ENCODE measurements around the gene MRTFB. TPM values are rescaled to one million over a fixed set of nuclear protein-coding genes. Genes with fewer than 3 reads are reported as not detected.
"Not testable (repeated sequence)": the region's sequence is repeated elsewhere in the genome, so short reads cannot be mapped to it uniquely, and the experiment has no call there.

MRTFB gene
- polyA plus RNA-seq, 1 experiment, result 6.2 TPM

DNA sequence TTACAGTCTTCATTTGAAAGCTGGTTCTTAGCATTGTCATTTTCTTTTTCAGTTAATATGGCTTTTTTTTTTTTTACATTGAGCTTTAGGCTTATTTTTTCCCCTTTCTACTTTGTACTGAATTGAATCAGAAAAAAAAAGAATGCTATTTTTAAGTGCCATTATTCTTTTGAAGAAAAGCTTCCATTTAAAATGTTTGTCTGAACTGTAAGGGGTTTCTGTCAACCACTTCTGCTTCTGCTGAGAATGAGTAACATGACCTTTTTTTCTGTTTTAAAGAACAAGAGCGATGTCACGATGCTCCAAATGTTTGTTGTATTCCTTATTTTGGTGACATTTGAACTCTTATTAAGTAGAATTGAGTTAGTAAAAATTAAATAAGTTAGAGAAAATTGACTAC is 50.0 kb downstream of the MRTFB start:
- Histone ChIP-seq H3K4me3 (ENCODE audit: low read depth, low read length) (no peak overlapping the region), H3K36me3 (ENCODE audit: control insufficient read depth, insufficient read depth, low read length) (no peaks in the 10 kb centered on the region), H3K27me3 (ENCODE audit: control insufficient read depth, insufficient read depth, low read length) (no peaks in the 10 kb centered on the region)
- POLR2A ChIA-PET, result no interaction called here
- CTCF ChIA-PET, result interaction anchor here (0.6 kb wide), 1 partner anchor 182 kb away, joined by 4 read pairs; no protein-coding TSS in a partner anchor
- DNase-seq (ENCODE audit: low read depth), result no peak
- TF ChIP-seq, protein P1, sequence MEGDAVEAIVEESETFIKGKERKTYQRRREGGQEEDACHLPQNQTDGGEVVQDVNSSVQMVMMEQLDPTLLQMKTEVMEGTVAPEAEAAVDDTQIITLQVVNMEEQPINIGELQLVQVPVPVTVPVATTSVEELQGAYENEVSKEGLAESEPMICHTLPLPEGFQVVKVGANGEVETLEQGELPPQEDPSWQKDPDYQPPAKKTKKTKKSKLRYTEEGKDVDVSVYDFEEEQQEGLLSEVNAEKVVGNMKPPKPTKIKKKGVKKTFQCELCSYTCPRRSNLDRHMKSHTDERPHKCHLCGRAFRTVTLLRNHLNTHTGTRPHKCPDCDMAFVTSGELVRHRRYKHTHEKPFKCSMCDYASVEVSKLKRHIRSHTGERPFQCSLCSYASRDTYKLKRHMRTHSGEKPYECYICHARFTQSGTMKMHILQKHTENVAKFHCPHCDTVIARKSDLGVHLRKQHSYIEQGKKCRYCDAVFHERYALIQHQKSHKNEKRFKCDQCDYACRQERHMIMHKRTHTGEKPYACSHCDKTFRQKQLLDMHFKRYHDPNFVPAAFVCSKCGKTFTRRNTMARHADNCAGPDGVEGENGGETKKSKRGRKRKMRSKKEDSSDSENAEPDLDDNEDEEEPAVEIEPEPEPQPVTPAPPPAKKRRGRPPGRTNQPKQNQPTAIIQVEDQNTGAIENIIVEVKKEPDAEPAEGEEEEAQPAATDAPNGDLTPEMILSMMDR (IDR thresholded peaks at IDR 0.05; ENCODE audit: insufficient read depth, low read depth, low read length), result no peak

DNA sequence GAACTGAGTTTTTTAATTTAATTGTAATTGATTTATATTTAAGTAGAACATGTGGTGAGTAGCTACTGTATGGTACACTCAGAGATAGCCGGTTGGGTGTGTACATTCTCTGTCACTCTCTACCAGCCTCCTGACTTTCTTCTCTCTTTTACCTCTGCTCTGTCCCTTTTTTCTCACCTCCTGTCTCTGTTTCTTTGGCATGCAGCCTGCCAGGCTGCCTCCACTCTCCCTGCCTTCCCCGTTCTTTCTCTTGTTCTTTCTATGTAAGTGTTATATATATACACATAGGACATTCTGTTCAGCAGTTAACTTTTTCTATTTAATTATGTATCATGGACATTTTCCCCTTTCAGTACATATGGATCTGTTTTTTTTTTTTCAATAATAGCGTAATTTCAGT is 50.8 kb downstream of the MRTFB start:
- CTCF ChIA-PET, result no interaction called here

DNA sequence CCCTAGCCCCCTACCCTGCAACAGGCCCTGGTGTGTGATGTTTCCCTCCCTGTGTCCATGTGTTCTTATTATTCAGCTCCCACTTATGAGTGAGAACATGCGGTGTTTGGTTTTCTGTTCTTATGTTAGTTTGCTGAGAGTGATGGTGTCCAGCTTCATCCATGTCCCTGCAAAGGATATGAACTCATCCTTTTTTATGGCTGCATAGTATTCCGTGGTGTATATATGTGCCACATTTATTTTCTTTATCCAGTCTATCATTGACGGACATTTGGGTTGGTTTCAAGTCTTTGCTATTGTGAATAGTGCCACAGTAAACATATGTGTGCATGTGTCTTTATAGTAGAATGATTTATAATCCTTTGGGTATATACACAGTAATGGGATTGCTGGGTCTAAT is 51.3 kb downstream of the MRTFB start:
- H3K36me3 ChIP-seq (ENCODE audit: control insufficient read depth, insufficient read depth, low read length); CTCF ChIA-PET; POLR2A ChIA-PET; DNase-seq (ENCODE audit: low read depth); H3K27me3 ChIP-seq (ENCODE audit: control insufficient read depth, insufficient read depth, low read length); H3K4me3 ChIP-seq (ENCODE audit: low read depth, low read length): not testable (repeated sequence)

More for the DNA sequence above, 50.8 kb downstream of the MRTFB start:
- Histone ChIP-seq H3K27me3 (ENCODE audit: control insufficient read depth, insufficient read depth, low read length) (no peaks in the 10 kb centered on the region), H3K4me3 (ENCODE audit: low read depth, low read length) (no peak overlapping the region), H3K36me3 (ENCODE audit: control insufficient read depth, insufficient read depth, low read length) (no peaks in the 10 kb centered on the region)
- POLR2A ChIA-PET, result no interaction called here
- TF ChIP-seq, protein P1 (IDR thresholded peaks at IDR 0.05; ENCODE audit: insufficient read depth, low read depth, low read length), result no peak
- DNase-seq (ENCODE audit: low read depth), result no peak

DNA sequence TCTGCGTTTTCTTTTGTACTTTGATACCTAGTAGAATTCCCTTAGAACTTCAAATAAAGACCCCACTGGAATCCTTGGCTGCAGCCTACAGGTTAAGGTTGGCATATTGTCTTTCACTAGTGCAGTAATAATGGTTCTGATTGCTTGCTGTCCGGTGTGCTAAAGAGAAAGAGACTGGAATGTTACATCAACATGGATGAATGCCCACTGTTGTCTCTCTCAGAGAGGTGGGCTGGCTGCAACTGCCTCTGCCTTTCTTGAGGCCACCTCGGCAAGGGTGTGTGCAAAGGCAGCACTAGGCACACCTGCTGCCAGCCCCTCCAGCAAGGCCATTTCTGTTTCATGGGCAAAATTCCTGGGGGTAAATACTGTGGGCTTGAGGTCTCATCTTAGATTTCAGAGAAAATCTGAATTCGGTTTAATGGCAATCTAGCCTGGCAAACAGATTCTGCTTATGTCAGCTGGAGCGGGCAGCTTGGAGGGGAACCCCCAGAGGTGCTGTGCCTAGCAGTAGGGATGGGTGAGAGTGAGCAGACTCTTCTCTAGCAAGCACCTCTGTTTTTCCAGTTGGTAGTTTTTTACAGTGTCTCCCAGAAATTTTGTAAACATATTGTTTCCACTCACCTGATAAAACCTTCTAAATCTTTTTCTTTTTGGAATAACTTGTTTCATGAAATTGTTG is 54.0 kb downstream of the MRTFB start:
- Histone ChIP-seq H3K36me3 (ENCODE audit: control insufficient read depth, insufficient read depth, low read length) (no peaks in the 10 kb centered on the region), H3K4me3 (ENCODE audit: low read depth, low read length) (no peak overlapping the region), H3K27me3 (ENCODE audit: control insufficient read depth, insufficient read depth, low read length) (no peaks in the 10 kb centered on the region)
- ChIA-PET CTCF (interaction anchor here (0.7 kb wide), 1 partner anchor 141 kb away, joined by 4 read pairs; no protein-coding TSS in a partner anchor), POLR2A (no interaction called here)
- TF ChIP-seq, protein P1 (IDR thresholded peaks at IDR 0.05; ENCODE audit: insufficient read depth, low read depth, low read length), result no peak
- DNase-seq (ENCODE audit: low read depth), result no peak

DNA sequence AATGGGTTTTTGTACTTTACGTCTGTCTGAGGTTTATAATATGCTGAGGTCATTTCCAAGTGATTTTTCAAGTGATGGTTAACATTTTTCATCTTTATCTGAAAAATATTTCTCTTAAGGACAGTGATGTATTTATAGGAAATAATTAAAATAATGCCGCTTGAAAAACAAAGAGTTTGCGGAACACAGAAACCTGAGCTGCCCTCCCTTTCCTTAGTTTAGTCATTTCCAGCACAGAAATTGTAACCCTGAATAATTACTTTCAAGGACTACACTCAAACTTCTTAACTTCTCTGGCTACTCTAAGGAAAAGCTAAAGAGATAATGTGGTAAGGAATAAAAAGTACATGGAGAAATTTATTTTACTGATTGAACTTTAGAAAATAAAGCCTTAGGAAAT is 54.6 kb downstream of the MRTFB start:
- no peaks in the 10 kb centered on the region for H3K27me3 ChIP-seq (ENCODE audit: control insufficient read depth, insufficient read depth, low read length)
- H3K4me3 ChIP-seq (ENCODE audit: low read depth, low read length), result no peak overlapping the region
- H3K36me3 ChIP-seq (ENCODE audit: control insufficient read depth, insufficient read depth, low read length), result no peaks in the 10 kb centered on the region
- TF ChIP-seq, protein P1 (IDR thresholded peaks at IDR 0.05; ENCODE audit: insufficient read depth, low read depth, low read length), result no peak
- ChIA-PET POLR2A (no interaction called here), CTCF (interaction anchor here (0.7 to 1.2 kb wide), 2 partner anchors 21 to 141 kb away, joined by 4 to 5 read pairs; no protein-coding TSS in a partner anchor)
- no peak for DNase-seq (ENCODE audit: low read depth)

DNA sequence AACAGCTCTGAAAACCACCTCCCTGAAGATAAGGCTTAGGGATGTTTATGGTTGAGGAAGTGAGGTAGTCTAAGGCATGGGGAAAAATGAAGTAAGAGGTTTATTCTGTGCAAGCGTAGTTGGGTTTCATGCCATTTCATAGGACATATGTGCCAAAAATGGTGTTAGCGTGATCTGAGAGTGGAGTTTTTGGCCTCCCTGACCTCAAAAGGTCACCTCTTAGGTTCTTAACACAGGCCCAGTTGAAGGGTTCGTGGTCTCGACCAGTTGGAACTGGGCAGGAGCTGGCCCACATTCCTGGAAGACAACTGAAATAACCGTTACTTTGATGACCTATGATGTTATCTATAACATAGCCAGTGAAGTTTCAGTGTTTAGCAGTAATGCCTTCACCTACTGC is 57.0 kb downstream of the MRTFB start:
- POLR2A ChIA-PET, result no interaction called here
- CTCF ChIA-PET, result interaction anchor here (1.2 kb wide), 1 partner anchor 21 kb away, joined by 4 read pairs; no protein-coding TSS in a partner anchor
- DNase-seq (ENCODE audit: low read depth), result no peak
- Histone ChIP-seq H3K36me3 (ENCODE audit: control insufficient read depth, insufficient read depth, low read length) (no peaks in the 10 kb centered on the region), H3K27me3 (ENCODE audit: control insufficient read depth, insufficient read depth, low read length) (no peaks in the 10 kb centered on the region), H3K4me3 (ENCODE audit: low read depth, low read length) (no peak overlapping the region)
- TF ChIP-seq, protein P1 (IDR thresholded peaks at IDR 0.05; ENCODE audit: insufficient read depth, low read depth, low read length), result no peak
